ENCODE results near the gene NAPA. TPM values are rescaled to one million over a fixed set of nuclear protein-coding genes. Genes with fewer than 3 reads are reported as not detected.

The NAPA gene
- total RNA-seq, 1 donor from 2014 or later: 22.4 TPM

GRCh38 chr19:47464675-47465419, 50.0 kb downstream of the NAPA start:
- DNase-seq (ENCODE audit: low spot score): no peak

- DNase-seq (ENCODE audit: low spot score): no peak
Observed at GRCh38 chr19:47461876-47462275, 53.0 kb downstream of the NAPA start.

GRCh38 chr19:47459477-47459876, 55.4 kb downstream of the NAPA start:
- no peak for DNase-seq (ENCODE audit: low spot score)

GRCh38 chr19:47458672-47459071, 56.2 kb downstream of the NAPA start:
- no peak for DNase-seq (ENCODE audit: low spot score)

GRCh38 chr19:47456721-47457474, 58.0 kb downstream of the NAPA start:
- no peak for DNase-seq (ENCODE audit: low spot score)

- no peak for DNase-seq (ENCODE audit: low spot score)
Observed at GRCh38 chr19:47450478-47450877, 64.4 kb downstream of the NAPA start.

GRCh38 chr19:47448360-47448727, 66.5 kb downstream of the NAPA start:
- no peak for DNase-seq (ENCODE audit: low spot score)

- DNase-seq (ENCODE audit: low spot score): peak; percentile 28
Observed at GRCh38 chr19:47447470-47448359, 67.1 kb downstream of the NAPA start.

GRCh38 chr19:47446534-47447469, 68.1 kb downstream of the NAPA start:
- DNase-seq (ENCODE audit: low spot score): no peak

- DNase-seq (ENCODE audit: low spot score): peak; percentile 35
Observed at GRCh38 chr19:47445937-47446402, 68.9 kb downstream of the NAPA start.

GRCh38 chr19:47445527-47445926, 69.3 kb downstream of the NAPA start:
- DNase-seq (ENCODE audit: low spot score): no peak

- no peak for DNase-seq (ENCODE audit: low spot score)
Observed at GRCh38 chr19:47444388-47444821, 70.5 kb downstream of the NAPA start.

GRCh38 chr19:47443331-47443730, 71.5 kb downstream of the NAPA start:
- no peak for DNase-seq (ENCODE audit: low spot score)

GRCh38 chr19:47438793-47439220, 76.1 kb downstream of the NAPA start:
- DNase-seq (ENCODE audit: low spot score): no peak

Other genes with a start within 250 kb of the NAPA start
- 1.2 TPM for gene INAFM1, start 240.2 kb downstream of the NAPA start, total RNA-seq (ENCODE audit: insufficient read depth, low replicate concordance)
- gene C5AR1, start 205.2 kb downstream of the NAPA start, total RNA-seq (ENCODE audit: insufficient read depth, low replicate concordance): 2.6 TPM
- 5.5 TPM for gene C5AR2, start 182.9 kb downstream of the NAPA start, total RNA-seq (ENCODE audit: insufficient read depth, low replicate concordance)
- 10.1 TPM for gene DHX34, start 165.7 kb downstream of the NAPA start, total RNA-seq (ENCODE audit: insufficient read depth, low replicate concordance)
- 91.2 TPM for gene MEIS3, start 95.5 kb downstream of the NAPA start, total RNA-seq (ENCODE audit: insufficient read depth, low replicate concordance)
- 4.8 TPM for gene SLC8A2, start 43.2 kb downstream of the NAPA start, total RNA-seq (ENCODE audit: insufficient read depth, low replicate concordance)
- 4.1 TPM for gene KPTN, start 30.8 kb downstream of the NAPA start, total RNA-seq (ENCODE audit: insufficient read depth, low replicate concordance)
- gene ZNF541, start 58.1 kb upstream of the NAPA start, total RNA-seq (ENCODE audit: insufficient read depth, low replicate concordance): not detected
- gene BICRA, start 94.1 kb upstream of the NAPA start, total RNA-seq (ENCODE audit: insufficient read depth, low replicate concordance): 8.4 TPM
- 65.5 TPM for gene EHD2, start 198.4 kb upstream of the NAPA start, total RNA-seq (ENCODE audit: insufficient read depth, low replicate concordance)
- 93.2 TPM for gene NOP53, start 230.5 kb upstream of the NAPA start, total RNA-seq (ENCODE audit: insufficient read depth, low replicate concordance)